Thyroid gland (tissue), 4 donors: ENCODE results near the gene SULT6B1.

Source experiments
- POLR2A ChIP-seq, 2 donors: fragments of 450-650 bp; IDR thresholded peaks; one replicate each; pipeline ENCODE4 v1.6.1; 2017; ENCODE audit warnings: antibody characterized with exemption in 2 of 2, mild to moderate bottlenecking in 2 of 2, moderate library complexity in 1 of 2
- TF ChIP-seq, protein P1 (sequence below), 6 experiments: fragments of 200-600 bp in 3 of 6; fragments of 450-650 bp in 3 of 6; sonication (generic) in 3 of 6; IDR thresholded peaks; one replicate each; pipeline ENCODE4 v1.5.1; 2016 to 2019; ENCODE audit warnings: antibody characterized with exemption in 6 of 6, mild to moderate bottlenecking in 2 of 6, inconsistent platforms in 1 of 6, moderate library complexity in 1 of 6

DNA sequence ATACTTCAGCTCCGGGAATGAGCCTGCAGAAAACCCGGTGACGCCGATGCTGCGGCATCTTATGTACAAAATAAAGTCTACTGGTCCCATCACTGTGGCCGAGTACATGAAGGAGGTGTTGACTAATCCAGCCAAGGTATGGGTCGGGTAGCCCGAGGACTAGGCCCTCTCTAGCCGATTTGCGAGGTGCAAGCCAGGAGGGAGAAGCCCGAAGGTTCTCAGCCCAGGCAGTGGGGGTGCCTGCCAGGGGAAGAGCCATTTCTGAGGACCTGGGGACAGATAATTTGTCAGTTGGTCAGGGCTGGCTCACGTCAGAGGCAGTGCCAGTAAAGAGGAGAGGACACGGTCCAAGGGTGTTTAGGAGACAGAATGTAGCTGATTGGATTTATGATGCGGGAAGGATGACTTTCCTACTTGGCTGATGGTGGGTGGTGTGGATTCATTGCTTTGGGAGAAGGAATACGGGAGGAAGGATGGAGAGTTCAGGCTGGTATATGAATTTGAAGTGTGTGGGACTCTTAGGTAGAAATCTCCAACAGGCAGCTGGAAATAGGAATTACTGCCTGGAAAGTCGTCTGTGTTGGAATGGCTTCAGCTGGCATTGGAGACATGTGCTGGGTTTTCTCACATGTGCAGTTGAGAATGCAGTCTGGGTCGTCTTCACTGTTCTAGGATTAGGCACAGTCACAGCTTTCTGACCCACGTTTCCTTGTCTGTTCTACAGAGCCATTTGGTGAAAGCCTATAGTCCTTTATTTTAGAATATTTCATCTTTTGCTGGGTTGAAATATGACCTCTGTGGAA, 43.9 kb upstream of the SULT6B1 start:
- TF ChIP-seq, protein P1, sequence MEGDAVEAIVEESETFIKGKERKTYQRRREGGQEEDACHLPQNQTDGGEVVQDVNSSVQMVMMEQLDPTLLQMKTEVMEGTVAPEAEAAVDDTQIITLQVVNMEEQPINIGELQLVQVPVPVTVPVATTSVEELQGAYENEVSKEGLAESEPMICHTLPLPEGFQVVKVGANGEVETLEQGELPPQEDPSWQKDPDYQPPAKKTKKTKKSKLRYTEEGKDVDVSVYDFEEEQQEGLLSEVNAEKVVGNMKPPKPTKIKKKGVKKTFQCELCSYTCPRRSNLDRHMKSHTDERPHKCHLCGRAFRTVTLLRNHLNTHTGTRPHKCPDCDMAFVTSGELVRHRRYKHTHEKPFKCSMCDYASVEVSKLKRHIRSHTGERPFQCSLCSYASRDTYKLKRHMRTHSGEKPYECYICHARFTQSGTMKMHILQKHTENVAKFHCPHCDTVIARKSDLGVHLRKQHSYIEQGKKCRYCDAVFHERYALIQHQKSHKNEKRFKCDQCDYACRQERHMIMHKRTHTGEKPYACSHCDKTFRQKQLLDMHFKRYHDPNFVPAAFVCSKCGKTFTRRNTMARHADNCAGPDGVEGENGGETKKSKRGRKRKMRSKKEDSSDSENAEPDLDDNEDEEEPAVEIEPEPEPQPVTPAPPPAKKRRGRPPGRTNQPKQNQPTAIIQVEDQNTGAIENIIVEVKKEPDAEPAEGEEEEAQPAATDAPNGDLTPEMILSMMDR (IDR thresholded peaks at IDR 0.05): no peak
- TF ChIP-seq POLR2A (IDR thresholded peaks at IDR 0.05): no peak
